GM12874 (cell line): ENCODE results near the gene PEX11B.

Experiments
- TF ChIP-seq, protein P1 (sequence below): IDR thresholded peaks from 2 replicates; pipeline ENCODE4 v1.5.1; 2011; ENCODE audit warnings: low read depth, mild to moderate bottlenecking, control low read depth, low read length, moderate library complexity; ENCODE audit not compliant: insufficient read depth

The PEX11B gene

DNA sequence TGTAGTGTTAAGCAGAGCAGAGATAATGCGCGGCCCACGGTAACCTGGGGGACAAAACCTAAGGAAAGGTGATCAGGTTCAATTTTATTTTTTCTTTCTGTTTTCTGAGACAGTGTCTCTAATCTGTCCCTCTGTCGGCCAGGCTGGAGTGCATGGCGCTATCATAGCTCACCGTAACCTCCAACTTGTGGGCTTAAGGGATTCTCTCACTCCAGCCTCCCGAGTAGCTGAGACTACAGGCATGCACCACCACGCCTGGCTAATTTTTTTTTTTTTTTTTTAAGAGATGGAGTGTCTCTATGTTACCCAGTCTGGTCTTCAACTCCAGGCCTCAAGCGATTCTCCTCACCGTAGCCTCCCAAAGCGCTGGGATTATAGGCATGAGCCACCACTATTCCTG is 32.1 kb downstream of the PEX11B start:
- TF ChIP-seq, protein P1, sequence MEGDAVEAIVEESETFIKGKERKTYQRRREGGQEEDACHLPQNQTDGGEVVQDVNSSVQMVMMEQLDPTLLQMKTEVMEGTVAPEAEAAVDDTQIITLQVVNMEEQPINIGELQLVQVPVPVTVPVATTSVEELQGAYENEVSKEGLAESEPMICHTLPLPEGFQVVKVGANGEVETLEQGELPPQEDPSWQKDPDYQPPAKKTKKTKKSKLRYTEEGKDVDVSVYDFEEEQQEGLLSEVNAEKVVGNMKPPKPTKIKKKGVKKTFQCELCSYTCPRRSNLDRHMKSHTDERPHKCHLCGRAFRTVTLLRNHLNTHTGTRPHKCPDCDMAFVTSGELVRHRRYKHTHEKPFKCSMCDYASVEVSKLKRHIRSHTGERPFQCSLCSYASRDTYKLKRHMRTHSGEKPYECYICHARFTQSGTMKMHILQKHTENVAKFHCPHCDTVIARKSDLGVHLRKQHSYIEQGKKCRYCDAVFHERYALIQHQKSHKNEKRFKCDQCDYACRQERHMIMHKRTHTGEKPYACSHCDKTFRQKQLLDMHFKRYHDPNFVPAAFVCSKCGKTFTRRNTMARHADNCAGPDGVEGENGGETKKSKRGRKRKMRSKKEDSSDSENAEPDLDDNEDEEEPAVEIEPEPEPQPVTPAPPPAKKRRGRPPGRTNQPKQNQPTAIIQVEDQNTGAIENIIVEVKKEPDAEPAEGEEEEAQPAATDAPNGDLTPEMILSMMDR, result no peak

- TF ChIP-seq, protein P1, result no peak
Measured at GRCh38 chr1:145885738-145886287, 32.7 kb downstream of the PEX11B start, which contains the start of gene ANKRD35. Gene ANKRD35, minus strand, starts transcription at chr1:145885866. Its CDS starts 108 bp downstream, at chr1:145885758.

GRCh38 chr1:145884675-145885074 is 33.8 kb downstream of the PEX11B start:
- TF ChIP-seq, protein P1, result no peak

- TF ChIP-seq, protein P1, result no peak
Measured at GRCh38 chr1:145879775-145880174, 38.7 kb downstream of the PEX11B start.

- TF ChIP-seq, protein P1, result no peak
Measured at GRCh38 chr1:145878724-145879123, 39.8 kb downstream of the PEX11B start.

DNA sequence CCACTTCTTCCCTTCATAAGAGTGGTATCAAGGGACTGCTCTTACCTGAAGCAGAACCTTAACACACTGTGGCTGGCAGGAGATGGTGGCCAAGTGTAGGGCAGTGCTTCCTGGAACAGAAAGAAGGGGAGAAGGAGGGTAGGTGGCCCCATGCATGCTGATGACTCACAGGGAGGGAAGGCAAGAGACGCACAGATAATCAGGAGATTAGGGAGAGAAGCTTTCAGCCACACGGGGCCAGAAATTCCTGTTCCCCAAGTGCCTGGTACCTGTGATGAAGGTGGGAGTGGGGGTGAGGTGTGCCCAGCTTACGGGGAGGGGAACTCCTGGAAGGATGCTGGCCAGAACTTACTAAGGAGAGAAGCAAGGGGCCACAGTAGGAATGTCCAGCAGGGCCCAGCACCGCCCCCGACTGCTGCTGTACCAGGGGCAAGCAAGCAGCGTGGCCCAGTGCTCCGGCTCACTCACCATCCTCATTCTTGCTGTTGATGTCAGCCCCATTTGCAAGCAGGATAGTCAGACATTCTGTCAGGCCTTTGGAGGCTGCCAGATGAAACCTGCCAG is 40.5 kb downstream of the PEX11B start:
- TF ChIP-seq, protein P1, result no peak

DNA sequence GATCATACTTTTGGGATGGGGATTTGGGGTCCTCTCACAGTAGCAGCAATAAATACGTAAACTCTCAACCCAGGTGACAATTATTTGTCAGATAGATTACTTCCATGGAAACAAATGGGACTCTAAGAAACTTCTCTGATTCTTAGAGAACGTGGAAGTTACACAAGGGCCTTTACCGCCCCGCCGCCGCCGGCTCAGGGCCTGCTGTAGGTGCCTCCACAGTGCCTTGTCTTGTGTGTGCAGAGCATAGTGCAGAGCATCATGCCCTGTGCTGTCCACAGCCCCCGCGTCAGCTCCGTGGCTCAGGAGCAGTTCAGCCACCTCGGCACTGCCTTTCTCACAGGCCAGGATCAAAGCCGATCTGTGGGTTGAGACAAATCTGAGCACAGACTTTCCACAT is 43.9 kb downstream of the PEX11B start:
- TF ChIP-seq, protein P1, result no peak
